HCT116 (cell line): ENCODE data around the gene DICER1. TPM values are rescaled to one million over a fixed set of nuclear protein-coding genes. Genes with fewer than 3 reads are reported as not detected.

Source experiments
- ATAC-seq: fragments of 200-7000 bp; cut with Tn5 transposase; 2 replicates; pipeline ENCODE4 v1.9.1; 2020; ENCODE audit warnings: mild to moderate bottlenecking, moderate library complexity
- BruUV-seq: library from RNA; stranded (reverse); fragments of 400-500 nt; replicated peaks from 2 replicates; lab custom pipeline; 2021; lab: Mats Ljungman, UMichigan
- CTCF ChIA-PET: fragments of 300-600 bp; sonication (Branson Sonifier 250); formaldehyde crosslinking; loops from one replicate; lab custom pipeline; 2021; ENCODE audit warnings: antibody characterized with exemption; lab: Charles Lee
- POLR2A ChIA-PET: fragments of 300-600, 350-600 bp; sonication (Branson Sonifier 250); formaldehyde crosslinking; loops from one replicate; lab custom pipeline; 2021; ENCODE audit warnings: antibody characterized with exemption; lab: Charles Lee
- RAD21 ChIA-PET, 2 experiments: fragments of 300-600 bp; sonication (Branson Sonifier 250); formaldehyde crosslinking; loops; one replicate each; lab custom pipeline; 2023; ENCODE audit warnings: low total read pairs in 2 of 2; ENCODE audit not compliant: uncharacterized antibody in 2 of 2, unreplicated experiment in 2 of 2, low non-redundant PET in 1 of 2; lab: Charles Lee
- DNase-seq: peaks from one replicate; pipeline ENCODE4 v3.0.0-alpha.2; 2010; ENCODE audit warnings: low read depth, low spot score
- H2AFZ ChIP-seq: fragments of 200-600 bp; shearing (Covaris generic), sonication (generic); 2 replicates; pipeline ENCODE4 v1.6.1; 2017; ENCODE audit warnings: low read depth, mixed run types, mixed read lengths, antibody characterized with exemption, low read length; ENCODE audit not compliant: poor library complexity, severe bottlenecking
- H3K27ac ChIP-seq: 2 replicates; pipeline ENCODE4 v1.5.1; 2012; ENCODE audit warnings: low read depth, low read length
- H3K27me3 ChIP-seq: fragments of 200-600 bp; sonication (generic); 2 replicates; pipeline ENCODE4 v1.6.1; 2016; ENCODE audit warnings: mixed run types, low read length, mixed read lengths; ENCODE audit not compliant: insufficient read depth
- H3K36me3 ChIP-seq, 2 experiments: fragments of 200-500 bp in 1 of 2; fragments of 200-600 bp in 1 of 2; sonication (Bioruptor generic) in 1 of 2; sonication (generic) in 1 of 2; 2 replicates each; pipeline versions ENCODE4 v1.5.1 to v1.6.1; 2014 to 2016; ENCODE audit warnings: low read length in 2 of 2, inconsistent platforms in 1 of 2, mixed read lengths in 1 of 2, mixed run types in 1 of 2; ENCODE audit not compliant: insufficient read depth in 2 of 2, control insufficient read depth in 1 of 2
- H3K4me1 ChIP-seq, 2 experiments: fragments of 200-600 bp in 1 of 2; sonication (generic) in 1 of 2; 2 replicates each; pipeline versions ENCODE4 v1.5.1 to v1.6.1; 2012 to 2017; ENCODE audit warnings: low read length in 2 of 2, inconsistent platforms in 1 of 2, mild to moderate bottlenecking in 1 of 2, mixed read lengths in 1 of 2, mixed run types in 1 of 2, moderate library complexity in 1 of 2; ENCODE audit not compliant: insufficient read depth in 2 of 2, control insufficient read depth in 1 of 2
- H3K4me2 ChIP-seq: fragments of 200-600 bp; sonication (generic); 2 replicates; pipeline ENCODE4 v1.6.1; 2017; ENCODE audit warnings: mixed run types, low read length, mixed read lengths
- H3K4me3 ChIP-seq, 2 experiments: fragments of 200-600 bp in 1 of 2; sonication (generic) in 1 of 2; replicated peaks in 1 of 2; 2 replicates each; pipeline ENCODE4 v1.5.1; 2011 to 2016; ENCODE audit warnings: low read length in 2 of 2, control low read depth in 1 of 2, low read depth in 1 of 2, mild to moderate bottlenecking in 1 of 2, mixed read lengths in 1 of 2, mixed run types in 1 of 2
- H3K79me2 ChIP-seq: fragments of 200-600 bp; sonication (generic); 2 replicates; pipeline ENCODE4 v1.6.1; 2017; ENCODE audit warnings: mild to moderate bottlenecking, mixed run types, low read length, moderate library complexity, mixed read lengths; ENCODE audit not compliant: insufficient read depth
- H3K9ac ChIP-seq: fragments of 200-600 bp; sonication (generic); 2 replicates; pipeline ENCODE4 v1.6.1; 2016; ENCODE audit warnings: low read length, mixed read lengths
- H3K9me2 ChIP-seq: fragments of 200-600 bp; sonication (generic), shearing (Covaris generic); 2 replicates; pipeline ENCODE4 v1.6.1; 2017; ENCODE audit warnings: mixed run types, mild to moderate bottlenecking, moderate library complexity; ENCODE audit not compliant: insufficient read depth
- H3K9me3 ChIP-seq, 2 experiments: fragments of 200-500 bp in 1 of 2; fragments of 200-600 bp in 1 of 2; sonication (Bioruptor generic) in 1 of 2; sonication (generic) in 1 of 2; 2 replicates each; pipeline ENCODE4 v1.6.1; 2014 to 2017; ENCODE audit warnings: low read length in 2 of 2, mixed read lengths in 2 of 2, inconsistent platforms in 1 of 2, low read depth in 1 of 2, mild to moderate bottlenecking in 1 of 2, mixed run types in 1 of 2, moderate library complexity in 1 of 2; ENCODE audit not compliant: control insufficient read depth in 1 of 2, insufficient read depth in 1 of 2
- H4K20me1 ChIP-seq: fragments of 200-600 bp; sonication (generic), shearing (Covaris generic); 2 replicates; pipeline ENCODE4 v1.6.1; 2017; ENCODE audit warnings: mixed run types, mild to moderate bottlenecking, moderate library complexity; ENCODE audit not compliant: insufficient read depth
- CEBPB ChIP-seq: IDR thresholded peaks from 2 replicates; pipeline ENCODE4 v1.6.1; 2012; ENCODE audit warnings: low read depth
- CTCF ChIP-seq, 3 experiments: fragments of 200-600 bp in 1 of 3; sonication (generic) in 1 of 3; IDR thresholded peaks in 2 of 3; conservative IDR thresholded peaks in 1 of 3; 2 replicates each; pipeline ENCODE4 v1.5.1; 2012 to 2017; ENCODE audit warnings: low read depth in 2 of 3, low read length in 2 of 3, antibody characterized with exemption in 1 of 3, borderline replicate concordance in 1 of 3, control low read depth in 1 of 3, mild to moderate bottlenecking in 1 of 3, mixed read lengths in 1 of 3, mixed run types in 1 of 3, moderate library complexity in 1 of 3; ENCODE audit not compliant: insufficient read depth in 1 of 3
- EGR1 ChIP-seq: IDR thresholded peaks from 2 replicates; pipeline ENCODE4 v1.6.1; 2012; ENCODE audit warnings: low read depth
- ELF1 ChIP-seq: IDR thresholded peaks from 2 replicates; pipeline ENCODE4 v1.6.1; 2012; ENCODE audit warnings: low read depth, borderline replicate concordance
- EZH2 ChIP-seq: fragments of 200-600 bp; sonication (generic); IDR thresholded peaks from 2 replicates; pipeline ENCODE4 v1.6.1; 2017; ENCODE audit warnings: antibody characterized with exemption, mixed run types
- EZH2phosphoT487 ChIP-seq: fragments of 200-600 bp; IDR thresholded peaks from 2 replicates; pipeline ENCODE4 v1.6.1; 2018; ENCODE audit warnings: antibody characterized with exemption, borderline replicate concordance
- JUND ChIP-seq: IDR thresholded peaks from 2 replicates; pipeline ENCODE4 v1.6.1; 2012
- MAX ChIP-seq: IDR thresholded peaks from 2 replicates; pipeline ENCODE4 v1.6.1; 2012
- POLR2AphosphoS5 ChIP-seq: IDR thresholded peaks from 2 replicates; pipeline ENCODE4 v1.6.1; 2011; ENCODE audit warnings: mild to moderate bottlenecking, low read depth, low read length, moderate library complexity
- REST ChIP-seq: IDR thresholded peaks from 2 replicates; pipeline ENCODE4 v1.6.1; 2012; ENCODE audit warnings: low read depth
- SIN3A ChIP-seq: IDR thresholded peaks from 2 replicates; pipeline ENCODE4 v1.6.1; 2012; ENCODE audit warnings: low read depth
- TCF7L2 ChIP-seq: IDR thresholded peaks from 2 replicates; pipeline ENCODE4 v1.7.0; 2011; ENCODE audit warnings: borderline replicate concordance, inconsistent platforms; ENCODE audit not compliant: insufficient read depth, insufficient read length; ENCODE audit errors: extremely low read depth
- YY1 ChIP-seq: IDR thresholded peaks from 2 replicates; pipeline ENCODE4 v1.6.1; 2011; ENCODE audit warnings: low read length, low read depth, moderate library complexity, mild to moderate bottlenecking; ENCODE audit not compliant: insufficient replicate concordance; ENCODE audit errors: extremely low read depth
- ZFX ChIP-seq: fragments of 450-650 bp; IDR thresholded peaks from 2 replicates; pipeline ENCODE4 v1.6.1; 2017
- ZNF274 ChIP-seq: fragments of 200-500 bp; sonication (Bioruptor generic); IDR thresholded peaks from 2 replicates; pipeline ENCODE4 v1.6.1; 2014; ENCODE audit warnings: mild to moderate bottlenecking, low read depth, low read length, inconsistent platforms
- intact Hi-C: fragments of 100-400 bp; cut with micrococcal nuclease; formaldehyde crosslinking; loops from 2 replicates; pipeline ENCODE4 v1.10.0; 2022
- total RNA-seq: library from RNA; stranded (reverse); gene quantifications from one replicate; pipeline ENCODE4 v1.2.1, GENCODE V29; 2021; ENCODE audit not compliant: unreplicated experiment

The DICER1 gene
- total RNA-seq, 1 experiment from 2014 or later = 38.6 TPM

GRCh38 chr14:95146079-95146771 is 11.1 kb downstream of the DICER1 start (continued):
- TF ChIP-seq REST (no peak), JUND (no peak), MAX (no peak)

- Histone ChIP-seq H3K9me2 (no peaks in the 10 kb centered on the region), H3K79me2 (peaks cover 100% of the 10 kb centered on the region), H2AFZ (no peak overlapping the region), H3K4me2 (no peak overlapping the region), H3K36me3 (no peaks in the 10 kb centered on the region), H3K27me3 (no peaks in the 10 kb centered on the region), H3K4me1 (no peaks in the 10 kb centered on the region), H3K4me3 (no peak overlapping the region), H3K9me3 (no peaks in the 10 kb centered on the region; a peak in 1 of 4 replicates), H3K27ac (no peak overlapping the region), H4K20me1 (peaks cover 14% of the 10 kb centered on the region; the same call in 1 of the 2 replicates), H3K9ac (no peak overlapping the region)
- ATAC-seq (no peak), DNase-seq (no peak)
- ChIA-PET RAD21 (no interaction called here), CTCF (no interaction called here), POLR2A (no interaction called here)
- no TSS peak for BruUV-seq
- intact Hi-C loops = no loop called here
- TF ChIP-seq EGR1 (no peak), EZH2 (no peak), YY1 (no peak), CTCF (IDR thresholded peaks at IDR 0.05 in 2 of 3, conservative IDR thresholded peaks at IDR 0.05 in 1 of 3; ENCODE audit: borderline replicate concordance in 1 of 3, insufficient read depth in 1 of 3, low read depth in 2 of 3, low read length in 2 of 3) (no peak), REST (no peak), TCF7L2 (no peak), ELF1 (no peak), CEBPB (no peak), ZNF274 (no peak), POLR2AphosphoS5 (no peak), JUND (no peak), EZH2phosphoT487 (no peak), ZFX (no peak), SIN3A (no peak)
These were observed 12.5 kb downstream of the DICER1 start for GRCh38 chr14:95144849-95145248.
